Loucy (cell line): ENCODE results near the gene CLDN20.

Experiments used
- H2AFZ ChIP-seq: fragments of 200-600 bp; sonication (generic); 2 replicates; pipeline ENCODE4 v1.6.0; 2016; ENCODE audit warnings: antibody characterized with exemption, mild to moderate bottlenecking, low read length, moderate library complexity
- H3F3A ChIP-seq: fragments of 200-600 bp; 2 replicates; pipeline ENCODE4 v1.6.0; 2016; ENCODE audit warnings: antibody characterized with exemption, low read depth, mild to moderate bottlenecking
- H3K27me3 ChIP-seq: fragments of 200-600 bp; sonication (generic); 2 replicates; pipeline ENCODE4 v1.6.1; 2014; ENCODE audit warnings: low read length, mild to moderate bottlenecking; ENCODE audit not compliant: insufficient read depth, poor library complexity, severe bottlenecking
- H3K36me3 ChIP-seq: fragments of 200-600 bp; sonication (generic); 2 replicates; pipeline ENCODE4 v1.6.1; 2016; ENCODE audit warnings: low read length; ENCODE audit not compliant: insufficient read depth
- H3K4me1 ChIP-seq: fragments of 200-600 bp; sonication (generic); 2 replicates; pipeline ENCODE4 v1.5.1; 2014; ENCODE audit warnings: low read length, mild to moderate bottlenecking; ENCODE audit not compliant: insufficient read depth, poor library complexity, severe bottlenecking
- H3K4me2 ChIP-seq: fragments of 200-600 bp; sonication (generic); 2 replicates; pipeline ENCODE4 v1.6.0; 2014; ENCODE audit warnings: antibody characterized with exemption, low read length, low read depth, mild to moderate bottlenecking; ENCODE audit not compliant: poor library complexity, severe bottlenecking
- H3K4me3 ChIP-seq: fragments of 200-600 bp; sonication (generic); 2 replicates; pipeline ENCODE4 v1.5.1; 2014; ENCODE audit warnings: low read length, mild to moderate bottlenecking, mixed read lengths; ENCODE audit not compliant: poor library complexity, severe bottlenecking
- H3K79me2 ChIP-seq: fragments of 200-600 bp; sonication (generic); 2 replicates; pipeline ENCODE4 v1.6.1; 2014; ENCODE audit warnings: low read length; ENCODE audit not compliant: insufficient read depth
- H3K9ac ChIP-seq: fragments of 200-600 bp; sonication (generic); 2 replicates; pipeline ENCODE4 v1.6.0; 2014; ENCODE audit warnings: mild to moderate bottlenecking, low read depth, low read length, moderate library complexity; ENCODE audit not compliant: poor library complexity, severe bottlenecking
- H3K9me2 ChIP-seq: fragments of 200-600 bp; sonication (generic); replicated peaks from 2 replicates; pipeline ENCODE4 v1.6.1; 2016; ENCODE audit warnings: low read depth, low read length, mixed read lengths
- H3K9me3 ChIP-seq: fragments of 200-600 bp; sonication (generic); 2 replicates; pipeline ENCODE4 v1.6.1; 2014; ENCODE audit warnings: mild to moderate bottlenecking, antibody characterized with exemption, low read length, low read depth; ENCODE audit not compliant: insufficient read depth
- H4K20me1 ChIP-seq: fragments of 200-600 bp; sonication (generic); 2 replicates; pipeline ENCODE4 v1.6.0; 2014; ENCODE audit warnings: antibody characterized with exemption, low read length, mild to moderate bottlenecking; ENCODE audit not compliant: insufficient read depth, poor library complexity, severe bottlenecking
- EZH2phosphoT487 ChIP-seq: fragments of 200-600 bp; IDR thresholded peaks from 2 replicates; pipeline ENCODE4 v1.6.1; 2018; ENCODE audit warnings: antibody characterized with exemption, mild to moderate bottlenecking, moderate library complexity, borderline replicate concordance
- TF ChIP-seq, protein P1 (sequence below): fragments of 200-600 bp; sonication (generic); conservative IDR thresholded peaks from 2 replicates; pipeline ENCODE4 v1.5.1; 2014; ENCODE audit warnings: mild to moderate bottlenecking, antibody characterized with exemption, low read length

The CLDN20 gene

GRCh38 chr6:155250701-155251381, 13.0 kb upstream of the CLDN20 start:
- Histone ChIP-seq H3F3A (no peaks in the 10 kb centered on the region), H3K4me2 (no peak overlapping the region), H3K4me1 (no peaks in the 10 kb centered on the region), H3K4me3 (no peak overlapping the region), H3K9ac (no peak overlapping the region), H3K9me3 (no peaks in the 10 kb centered on the region), H3K36me3 (peaks cover 36% of the 10 kb centered on the region; the same call in 1 of the 2 replicates), H3K9me2 (no peaks in the 10 kb centered on the region), H3K79me2 (no peaks in the 10 kb centered on the region), H4K20me1 (no peaks in the 10 kb centered on the region), H3K27me3 (no peaks in the 10 kb centered on the region), H2AFZ (no peak overlapping the region)
- TF ChIP-seq, protein P1, sequence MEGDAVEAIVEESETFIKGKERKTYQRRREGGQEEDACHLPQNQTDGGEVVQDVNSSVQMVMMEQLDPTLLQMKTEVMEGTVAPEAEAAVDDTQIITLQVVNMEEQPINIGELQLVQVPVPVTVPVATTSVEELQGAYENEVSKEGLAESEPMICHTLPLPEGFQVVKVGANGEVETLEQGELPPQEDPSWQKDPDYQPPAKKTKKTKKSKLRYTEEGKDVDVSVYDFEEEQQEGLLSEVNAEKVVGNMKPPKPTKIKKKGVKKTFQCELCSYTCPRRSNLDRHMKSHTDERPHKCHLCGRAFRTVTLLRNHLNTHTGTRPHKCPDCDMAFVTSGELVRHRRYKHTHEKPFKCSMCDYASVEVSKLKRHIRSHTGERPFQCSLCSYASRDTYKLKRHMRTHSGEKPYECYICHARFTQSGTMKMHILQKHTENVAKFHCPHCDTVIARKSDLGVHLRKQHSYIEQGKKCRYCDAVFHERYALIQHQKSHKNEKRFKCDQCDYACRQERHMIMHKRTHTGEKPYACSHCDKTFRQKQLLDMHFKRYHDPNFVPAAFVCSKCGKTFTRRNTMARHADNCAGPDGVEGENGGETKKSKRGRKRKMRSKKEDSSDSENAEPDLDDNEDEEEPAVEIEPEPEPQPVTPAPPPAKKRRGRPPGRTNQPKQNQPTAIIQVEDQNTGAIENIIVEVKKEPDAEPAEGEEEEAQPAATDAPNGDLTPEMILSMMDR = no peak

- Histone ChIP-seq H4K20me1 (no peaks in the 10 kb centered on the region), H3K27me3 (no peaks in the 10 kb centered on the region), H3K4me3 (no peak overlapping the region), H3K9ac (no peak overlapping the region), H3K4me1 (no peaks in the 10 kb centered on the region), H3F3A (no peaks in the 10 kb centered on the region), H3K9me3 (no peaks in the 10 kb centered on the region), H3K79me2 (no peaks in the 10 kb centered on the region), H3K36me3 (peaks cover 49% of the 10 kb centered on the region; the same call in 1 of the 2 replicates), H3K4me2 (no peak overlapping the region), H3K9me2 (no peaks in the 10 kb centered on the region), H2AFZ (no peak overlapping the region)
- TF ChIP-seq, protein P1 = no peak
- no peak for TF ChIP-seq EZH2phosphoT487
Observed at GRCh38 chr6:155252581-155252980, 11.2 kb upstream of the CLDN20 start.

DNA sequence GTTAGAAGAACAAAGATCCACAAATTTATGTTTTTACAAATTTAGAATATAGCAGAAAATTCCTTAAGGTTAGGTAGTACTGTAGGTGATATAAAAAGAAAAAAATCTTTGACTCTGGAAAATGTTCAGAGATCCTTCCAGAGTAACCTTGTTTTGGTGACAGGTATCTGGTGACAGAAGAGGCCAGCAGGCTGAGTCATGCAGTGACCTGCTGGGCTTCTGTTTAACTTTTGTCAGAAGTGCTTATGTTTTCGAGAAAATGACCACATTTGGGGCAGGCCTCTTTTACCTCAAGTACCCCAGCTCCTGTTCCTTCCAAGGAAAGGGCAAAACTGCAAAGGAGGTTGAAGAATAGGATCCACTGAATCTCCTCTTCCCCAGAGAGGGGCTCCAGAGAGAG, 10.5 kb upstream of the CLDN20 start:
- Histone ChIP-seq H3K36me3 (peaks cover 57% of the 10 kb centered on the region; the same call in 1 of the 2 replicates), H3K9ac (no peak overlapping the region)

GRCh38 chr6:155254139-155254538, 9.7 kb upstream of the CLDN20 start:
- Histone ChIP-seq H3F3A (no peaks in the 10 kb centered on the region), H3K9me3 (no peaks in the 10 kb centered on the region), H4K20me1 (no peaks in the 10 kb centered on the region), H3K27me3 (no peaks in the 10 kb centered on the region), H3K4me1 (no peaks in the 10 kb centered on the region), H3K4me3 (no peak overlapping the region), H2AFZ (no peak overlapping the region), H3K9ac (no peak overlapping the region), H3K9me2 (no peaks in the 10 kb centered on the region), H3K4me2 (no peak overlapping the region), H3K79me2 (no peaks in the 10 kb centered on the region), H3K36me3 (peaks cover 65% of the 10 kb centered on the region; the same call in 1 of the 2 replicates)
- TF ChIP-seq, protein P1 = no peak
- no peak for TF ChIP-seq EZH2phosphoT487

More for the DNA sequence above, 10.5 kb upstream of the CLDN20 start:
- Histone ChIP-seq H3K9me3 (no peaks in the 10 kb centered on the region), H3F3A (no peaks in the 10 kb centered on the region), H3K9me2 (no peaks in the 10 kb centered on the region), H3K27me3 (no peaks in the 10 kb centered on the region), H3K4me2 (no peak overlapping the region), H2AFZ (no peak overlapping the region), H3K4me1 (no peaks in the 10 kb centered on the region), H3K79me2 (no peaks in the 10 kb centered on the region), H3K4me3 (no peak overlapping the region), H4K20me1 (no peaks in the 10 kb centered on the region)
- TF ChIP-seq EZH2phosphoT487 = no peak
